HepG2 (cell line): ENCODE data around the gene LCAT. TPM values are rescaled to one million over a fixed set of nuclear protein-coding genes. Genes with fewer than 3 reads are reported as not detected.

Source experiments
- BORCS8-MEF2B ChIP-seq: sonication (generic); formaldehyde crosslinking; IDR thresholded peaks from 2 replicates; pipeline ENCODE4 v1.8.0; 2022; ENCODE audit warnings: mild to moderate bottlenecking, missing genetic modification reagents
- EZH2 ChIP-seq: conservative IDR thresholded peaks from 2 replicates; pipeline ENCODE4 v1.6.1; 2012; ENCODE audit warnings: mild to moderate bottlenecking, low read depth, low read length, moderate library complexity
- KLF11 ChIP-seq: IDR thresholded peaks from 2 replicates; pipeline ENCODE4 v1.6.1; 2016; ENCODE audit warnings: missing compliant biosample characterization
- POLR2AphosphoS5 ChIP-seq: IDR thresholded peaks from 2 replicates; pipeline ENCODE4 v1.6.1; 2012; ENCODE audit warnings: low read depth, low read length
- RFX1 ChIP-seq: fragments of 450-650 bp; IDR thresholded peaks from 2 replicates; pipeline ENCODE4 v1.6.1; 2017
- SRSF9 ChIP-seq: fragments of 200-400 bp; formaldehyde crosslinking; IDR thresholded peaks from 2 replicates; pipeline ENCODE4 v1.6.1; 2018; ENCODE audit warnings: borderline replicate concordance, mild to moderate bottlenecking, low read depth, low read length; ENCODE audit not compliant: insufficient read depth, poor library complexity, severe bottlenecking
- ZNF12 ChIP-seq: sonication (generic); formaldehyde crosslinking; IDR thresholded peaks from 2 replicates; pipeline ENCODE4 v1.5.0; 2020; ENCODE audit warnings: missing genetic modification reagents
- ZNF121 ChIP-seq: sonication (generic); formaldehyde crosslinking; IDR thresholded peaks from 2 replicates; pipeline ENCODE4 v1.5.0; 2020; ENCODE audit warnings: mild to moderate bottlenecking, missing genetic modification reagents
- ZNF331 ChIP-seq: sonication (generic); formaldehyde crosslinking; IDR thresholded peaks from 2 replicates; pipeline ENCODE4 v1.4.0; 2020; ENCODE audit warnings: missing genetic modification reagents
- ZNF547 ChIP-seq: sonication (generic); formaldehyde crosslinking; IDR thresholded peaks from 2 replicates; pipeline ENCODE4 v1.5.1; 2020; ENCODE audit warnings: mild to moderate bottlenecking, missing genetic modification reagents
- ZNF563 ChIP-seq: sonication (generic); formaldehyde crosslinking; IDR thresholded peaks from 2 replicates; pipeline ENCODE4 v1.8.0; 2022; ENCODE audit warnings: mild to moderate bottlenecking, moderate library complexity, missing genetic modification reagents
- ZNF577 ChIP-seq: sonication (generic); formaldehyde crosslinking; IDR thresholded peaks from 2 replicates; pipeline ENCODE4 v1.4.0; 2020; ENCODE audit warnings: mild to moderate bottlenecking, low read depth, missing genetic modification reagents, borderline replicate concordance
- ZNF605 ChIP-seq: sonication (generic); formaldehyde crosslinking; IDR thresholded peaks from 2 replicates; pipeline ENCODE4 v1.8.0; 2022; ENCODE audit warnings: mild to moderate bottlenecking, missing genetic modification reagents
- polyA plus RNA-seq, 8 experiments: library from polyadenylated mRNA; depleted of rRNA in 3 of 8; stranded (reverse) in 7 of 8; unstranded in 1 of 8; fragments of >200 nt; fragmentation: Illumina TruSeq in 4 of 8; extraction: Trizol in 4 of 8; gene quantifications; 2 replicates each; pipeline versions ENCODE4 v1.2.1 to v1.2.3, GENCODE V29; 2011 to 2016; ENCODE audit warnings: low read depth in 4 of 8, missing spikeins in 1 of 8, mixed read lengths in 1 of 8; ENCODE audit not compliant: insufficient read depth in 1 of 8
- total RNA-seq, 5 experiments: library from RNA; depleted of rRNA; stranded (reverse); fragments of >200 nt; fragmentation: Illumina TruSeq; extraction: Trizol; gene quantifications; 2 replicates each; pipeline ENCODE4 v1.2.3, GENCODE V29; 2016; ENCODE audit warnings: low read depth in 1 of 5
- TF ChIP-seq, protein P1 (sequence below): sonication (generic); formaldehyde crosslinking; IDR thresholded peaks from 2 replicates; pipeline ENCODE4 v1.5.1; 2020; ENCODE audit warnings: missing genetic modification reagents, mild to moderate bottlenecking, borderline replicate concordance
- TF ChIP-seq, protein P2 (sequence below): sonication (generic); formaldehyde crosslinking; IDR thresholded peaks from 2 replicates; pipeline ENCODE4 v1.4.0; 2020; ENCODE audit warnings: missing genetic modification reagents
- TF ChIP-seq, protein P3 (sequence below): sonication (generic); formaldehyde crosslinking; IDR thresholded peaks from 2 replicates; pipeline ENCODE4 v1.4.0; 2020; ENCODE audit warnings: low read depth, mild to moderate bottlenecking, missing genetic modification reagents
- TF ChIP-seq, protein P4 (sequence below): sonication (generic); formaldehyde crosslinking; IDR thresholded peaks from 2 replicates; pipeline ENCODE4 v1.4.0; 2020; ENCODE audit warnings: mild to moderate bottlenecking, missing genetic modification reagents, borderline replicate concordance
- TF ChIP-seq, protein P5 (sequence below): IDR thresholded peaks from 2 replicates; pipeline ENCODE4 v1.6.1; 2016; ENCODE audit warnings: control low read depth

Gene LCAT
- total and polyA plus RNA-seq, 2 of the 13 experiments (the other 11 are each of a cell fraction or from before 2014, with no cell fraction given), result 36.1 to 38.9 TPM

DNA sequence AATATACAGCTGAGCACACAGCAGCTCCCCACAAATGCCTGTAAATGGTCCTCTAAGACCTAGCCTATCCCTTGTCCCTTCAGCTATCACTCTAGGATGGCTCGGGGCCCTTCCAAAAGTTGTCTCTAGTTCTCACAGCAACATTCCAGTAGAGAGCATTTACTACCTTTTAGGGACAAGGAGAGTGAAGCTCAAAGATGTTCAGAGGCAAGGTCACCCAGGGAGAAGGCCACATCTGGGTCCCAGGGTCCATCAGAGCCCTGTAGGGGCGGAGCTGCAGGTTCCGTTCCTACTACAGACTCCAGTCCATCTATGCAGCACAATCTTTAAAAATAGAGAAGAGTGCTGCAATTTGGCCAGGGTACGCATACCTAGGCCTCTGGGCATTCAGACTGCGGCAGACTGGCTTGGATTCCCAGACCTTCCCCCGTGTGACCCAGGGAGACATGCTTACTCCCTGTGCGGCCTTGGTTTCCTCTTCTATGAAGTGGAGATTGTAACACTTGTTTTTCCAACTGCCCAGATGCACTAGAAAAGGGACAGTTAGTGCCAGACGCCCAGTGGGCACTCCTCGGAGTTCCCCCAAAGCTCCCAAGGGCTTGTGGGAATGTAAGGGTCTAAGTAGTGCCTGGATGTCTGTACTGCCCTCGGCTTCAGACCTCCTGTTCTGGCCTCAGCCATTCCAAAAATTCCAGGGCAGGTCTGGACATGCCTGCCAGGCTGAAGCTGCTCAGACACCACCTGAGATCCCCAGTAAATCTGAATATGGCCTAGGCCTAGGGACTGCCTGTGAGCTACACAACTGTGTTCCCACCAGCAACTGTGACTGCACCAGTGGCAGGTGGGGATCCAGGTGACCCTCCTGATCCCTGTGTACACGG lies 22.0 kb upstream of the LCAT start (continued):
- TF ChIP-seq, protein P1, sequence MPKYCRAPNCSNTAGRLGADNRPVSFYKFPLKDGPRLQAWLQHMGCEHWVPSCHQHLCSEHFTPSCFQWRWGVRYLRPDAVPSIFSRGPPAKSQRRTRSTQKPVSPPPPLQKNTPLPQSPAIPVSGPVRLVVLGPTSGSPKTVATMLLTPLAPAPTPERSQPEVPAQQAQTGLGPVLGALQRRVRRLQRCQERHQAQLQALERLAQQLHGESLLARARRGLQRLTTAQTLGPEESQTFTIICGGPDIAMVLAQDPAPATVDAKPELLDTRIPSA (CRISPR knock-in tag), result no peak
- TF ChIP-seq ZNF547 (CRISPR knock-in tag) (0 out of 2 replicates have a peak, but pooled peaks have one; percentile 2), ZNF121 (CRISPR knock-in tag) (no peak), ZNF577 (no peak), KLF11 (0 out of 2 replicates have a peak, but pooled peaks have one; percentile 53), BORCS8-MEF2B (CRISPR knock-in tag) (no peak), EZH2 (no peak), ZNF12 (CRISPR knock-in tag) (no peak), RFX1 (no peak), POLR2AphosphoS5 (peak; percentile 7; the same call in 1 of the 2 replicates), ZNF331 (no peak; the same call in 1 of the 2 replicates), SRSF9 (no peak), ZNF605 (CRISPR knock-in tag) (peak; percentile 44; the same call in 1 of the 2 replicates), ZNF563 (CRISPR knock-in tag) (no peak)
- TF ChIP-seq, protein P2, sequence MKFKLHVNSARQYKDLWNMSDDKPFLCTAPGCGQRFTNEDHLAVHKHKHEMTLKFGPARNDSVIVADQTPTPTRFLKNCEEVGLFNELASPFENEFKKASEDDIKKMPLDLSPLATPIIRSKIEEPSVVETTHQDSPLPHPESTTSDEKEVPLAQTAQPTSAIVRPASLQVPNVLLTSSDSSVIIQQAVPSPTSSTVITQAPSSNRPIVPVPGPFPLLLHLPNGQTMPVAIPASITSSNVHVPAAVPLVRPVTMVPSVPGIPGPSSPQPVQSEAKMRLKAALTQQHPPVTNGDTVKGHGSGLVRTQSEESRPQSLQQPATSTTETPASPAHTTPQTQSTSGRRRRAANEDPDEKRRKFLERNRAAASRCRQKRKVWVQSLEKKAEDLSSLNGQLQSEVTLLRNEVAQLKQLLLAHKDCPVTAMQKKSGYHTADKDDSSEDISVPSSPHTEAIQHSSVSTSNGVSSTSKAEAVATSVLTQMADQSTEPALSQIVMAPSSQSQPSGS (CRISPR knock-in tag), result no peak
- TF ChIP-seq, protein P3, sequence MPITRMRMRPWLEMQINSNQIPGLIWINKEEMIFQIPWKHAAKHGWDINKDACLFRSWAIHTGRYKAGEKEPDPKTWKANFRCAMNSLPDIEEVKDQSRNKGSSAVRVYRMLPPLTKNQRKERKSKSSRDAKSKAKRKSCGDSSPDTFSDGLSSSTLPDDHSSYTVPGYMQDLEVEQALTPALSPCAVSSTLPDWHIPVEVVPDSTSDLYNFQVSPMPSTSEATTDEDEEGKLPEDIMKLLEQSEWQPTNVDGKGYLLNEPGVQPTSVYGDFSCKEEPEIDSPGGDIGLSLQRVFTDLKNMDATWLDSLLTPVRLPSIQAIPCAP (CRISPR knock-in tag), result 0 out of 2 replicates have a peak, but pooled peaks have one; percentile 48
- TF ChIP-seq, protein P4, sequence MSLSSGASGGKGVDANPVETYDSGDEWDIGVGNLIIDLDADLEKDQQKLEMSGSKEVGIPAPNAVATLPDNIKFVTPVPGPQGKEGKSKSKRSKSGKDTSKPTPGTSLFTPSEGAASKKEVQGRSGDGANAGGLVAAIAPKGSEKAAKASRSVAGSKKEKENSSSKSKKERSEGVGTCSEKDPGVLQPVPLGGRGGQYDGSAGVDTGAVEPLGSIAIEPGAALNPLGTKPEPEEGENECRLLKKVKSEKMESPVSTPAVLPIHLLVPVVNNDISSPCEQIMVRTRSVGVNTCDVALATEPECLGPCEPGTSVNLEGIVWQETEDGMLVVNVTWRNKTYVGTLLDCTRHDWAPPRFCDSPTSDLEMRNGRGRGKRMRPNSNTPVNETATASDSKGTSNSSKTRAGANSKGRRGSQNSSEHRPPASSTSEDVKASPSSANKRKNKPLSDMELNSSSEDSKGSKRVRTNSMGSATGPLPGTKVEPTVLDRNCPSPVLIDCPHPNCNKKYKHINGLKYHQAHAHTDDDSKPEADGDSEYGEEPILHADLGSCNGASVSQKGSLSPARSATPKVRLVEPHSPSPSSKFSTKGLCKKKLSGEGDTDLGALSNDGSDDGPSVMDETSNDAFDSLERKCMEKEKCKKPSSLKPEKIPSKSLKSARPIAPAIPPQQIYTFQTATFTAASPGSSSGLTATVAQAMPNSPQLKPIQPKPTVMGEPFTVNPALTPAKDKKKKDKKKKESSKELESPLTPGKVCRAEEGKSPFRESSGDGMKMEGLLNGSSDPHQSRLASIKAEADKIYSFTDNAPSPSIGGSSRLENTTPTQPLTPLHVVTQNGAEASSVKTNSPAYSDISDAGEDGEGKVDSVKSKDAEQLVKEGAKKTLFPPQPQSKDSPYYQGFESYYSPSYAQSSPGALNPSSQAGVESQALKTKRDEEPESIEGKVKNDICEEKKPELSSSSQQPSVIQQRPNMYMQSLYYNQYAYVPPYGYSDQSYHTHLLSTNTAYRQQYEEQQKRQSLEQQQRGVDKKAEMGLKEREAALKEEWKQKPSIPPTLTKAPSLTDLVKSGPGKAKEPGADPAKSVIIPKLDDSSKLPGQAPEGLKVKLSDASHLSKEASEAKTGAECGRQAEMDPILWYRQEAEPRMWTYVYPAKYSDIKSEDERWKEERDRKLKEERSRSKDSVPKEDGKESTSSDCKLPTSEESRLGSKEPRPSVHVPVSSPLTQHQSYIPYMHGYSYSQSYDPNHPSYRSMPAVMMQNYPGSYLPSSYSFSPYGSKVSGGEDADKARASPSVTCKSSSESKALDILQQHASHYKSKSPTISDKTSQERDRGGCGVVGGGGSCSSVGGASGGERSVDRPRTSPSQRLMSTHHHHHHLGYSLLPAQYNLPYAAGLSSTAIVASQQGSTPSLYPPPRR, result peak; percentile 16; the same call in 1 of the 2 replicates
- TF ChIP-seq, protein P5, sequence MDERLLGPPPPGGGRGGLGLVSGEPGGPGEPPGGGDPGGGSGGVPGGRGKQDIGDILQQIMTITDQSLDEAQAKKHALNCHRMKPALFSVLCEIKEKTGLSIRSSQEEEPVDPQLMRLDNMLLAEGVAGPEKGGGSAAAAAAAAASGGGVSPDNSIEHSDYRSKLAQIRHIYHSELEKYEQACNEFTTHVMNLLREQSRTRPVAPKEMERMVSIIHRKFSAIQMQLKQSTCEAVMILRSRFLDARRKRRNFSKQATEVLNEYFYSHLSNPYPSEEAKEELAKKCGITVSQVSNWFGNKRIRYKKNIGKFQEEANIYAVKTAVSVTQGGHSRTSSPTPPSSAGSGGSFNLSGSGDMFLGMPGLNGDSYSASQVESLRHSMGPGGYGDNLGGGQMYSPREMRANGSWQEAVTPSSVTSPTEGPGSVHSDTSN (CRISPR knock-in tag), result no peak
